ENCODE data around the gene CCDC142. TPM values are rescaled to one million over a fixed set of nuclear protein-coding genes. Genes with fewer than 3 reads are reported as not detected.

The CCDC142 gene
- total and polyA plus RNA-seq, 8 donors = 4.9 to 14.0 (median 6.0) TPM

GRCh38 chr2:74430502-74430901 is 52.3 kb downstream of the CCDC142 start:
- H3K4me3 ChIP-seq = no peak overlapping the region
- no peak for FAIRE-seq
- peaks cover 3 to 58% (median 23%) of the 10 kb centered on the region in 3 donors for H3K36me3 ChIP-seq
- H3K27me3 ChIP-seq = no peaks in the 10 kb centered on the region
- TF ChIP-seq CTCF (IDR thresholded peaks at IDR 0.05) = no peak
- 83 to 90% methylated on average over 11 of the region's 11 CpGs for WGBS, 2 donors
- H3K27ac ChIP-seq = no peak overlapping the region
- no peaks in the 10 kb centered on the region for H3K4me1 ChIP-seq
- H3K9me3 ChIP-seq = no peaks in the 10 kb centered on the region
- peak in 1 of 6 donors; percentile 45 for DNase-seq
- intact Hi-C loops (cut with DNase I) = no loop called here
- no peak for ATAC-seq

- Histone ChIP-seq H3K4me1 (no peaks in the 10 kb centered on the region), H3K27me3 (no peaks in the 10 kb centered on the region), H3K9me3 (no peaks in the 10 kb centered on the region), H3K36me3 (peaks cover 3 to 58% (median 23%) of the 10 kb centered on the region in 3 donors), H3K4me3 (no peak overlapping the region), H3K27ac (no peak overlapping the region)
- intact Hi-C loops (cut with DNase I) = no loop called here
- TF ChIP-seq CTCF (IDR thresholded peaks at IDR 0.05) = no peak
- DNase-seq (peak in 1 of 6 donors; percentile 62), FAIRE-seq (no peak), ATAC-seq (peak in 1 of 4 donors; percentile 5)
- 86% methylated on average over 18 of the region's 18 CpGs for WGBS, 2 donors
Measured at GRCh38 chr2:74429487-74430451, 53.0 kb downstream of the CCDC142 start.

GRCh38 chr2:74428675-74429074 is 54.1 kb downstream of the CCDC142 start:
- intact Hi-C loops (cut with DNase I) = no loop called here
- no peaks in the 10 kb centered on the region for H3K9me3 ChIP-seq
- 89 to 95% methylated on average over 5 of the region's 5 CpGs for WGBS, 2 donors
- H3K27me3 ChIP-seq = no peaks in the 10 kb centered on the region
- H3K27ac ChIP-seq = no peak overlapping the region
- no peak for DNase-seq
- H3K36me3 ChIP-seq = peaks cover 3 to 58% (median 23%) of the 10 kb centered on the region in 3 donors
- no peak for TF ChIP-seq CTCF (IDR thresholded peaks at IDR 0.05)
- H3K4me3 ChIP-seq = no peak overlapping the region
- ATAC-seq = no peak
- no peaks in the 10 kb centered on the region for H3K4me1 ChIP-seq
- no peak for FAIRE-seq

- 84% methylated on average over 3 of the region's 3 CpGs for WGBS, 2 donors
- H3K36me3 ChIP-seq = peaks cover 3 to 58% (median 23%) of the 10 kb centered on the region in 3 donors
- no peak for FAIRE-seq
Measured at GRCh38 chr2:74427551-74427950, 55.2 kb downstream of the CCDC142 start.

More at GRCh38 chr2:74427551-74427950, 55.2 kb downstream of the CCDC142 start:
- ATAC-seq (no peak), DNase-seq (no peak)
- Histone ChIP-seq H3K27ac (no peak overlapping the region), H3K4me1 (no peaks in the 10 kb centered on the region), H3K9me3 (no peaks in the 10 kb centered on the region), H3K27me3 (no peaks in the 10 kb centered on the region), H3K4me3 (no peak overlapping the region)
- no peak for TF ChIP-seq CTCF (IDR thresholded peaks at IDR 0.05)
- intact Hi-C loops (cut with DNase I) = no loop called here

All from pancreas (tissue), 10 donors.